Lung (tissue), 12 donors: ENCODE results near the gene HNRNPAB. TPM values are rescaled to one million over a fixed set of nuclear protein-coding genes. Genes with fewer than 3 reads are reported as not detected.

Experiments used
- ATAC-seq: fragments of 200-7000 bp; cut with Tn5 transposase; one replicate; pipeline ENCODE4 v1.9.1; 2020; ENCODE audit warnings: moderate number of reproducible peaks; ENCODE audit not compliant: insufficient read depth, low FRiP score
- DNase-seq, 3 donors: peaks; one replicate each; pipeline ENCODE4 v3.0.0-alpha.2; 2013 to 2017
- H3K27ac ChIP-seq, 2 donors: one replicate each; pipeline ENCODE4 v1.5.1; 2013; ENCODE audit warnings: mild to moderate bottlenecking in 2 of 2, moderate library complexity in 2 of 2, control low read depth in 1 of 2, inconsistent platforms in 1 of 2, low read depth in 1 of 2, low read length in 1 of 2
- H3K27me3 ChIP-seq, 3 donors: one replicate each; pipeline ENCODE4 v1.5.1; 2013; ENCODE audit warnings: low read length in 2 of 3; ENCODE audit not compliant: control insufficient read depth in 3 of 3, insufficient read depth in 3 of 3
- H3K36me3 ChIP-seq, 4 donors: one replicate each; pipeline ENCODE4 v1.5.1; 2013; ENCODE audit warnings: low read length in 4 of 4, mild to moderate bottlenecking in 1 of 4, moderate library complexity in 1 of 4; ENCODE audit not compliant: control insufficient read depth in 4 of 4, insufficient read depth in 4 of 4
- H3K4me1 ChIP-seq, 5 donors: one replicate each; pipeline ENCODE4 v1.5.1; 2013; ENCODE audit warnings: low read length in 5 of 5, mild to moderate bottlenecking in 2 of 5, moderate library complexity in 1 of 5; ENCODE audit not compliant: control insufficient read depth in 5 of 5, insufficient read depth in 5 of 5
- H3K4me3 ChIP-seq: one replicate; pipeline ENCODE4 v1.5.1; 2013; ENCODE audit warnings: mild to moderate bottlenecking, control low read depth, moderate library complexity
- H3K9ac ChIP-seq, 2 donors: one replicate each; pipeline ENCODE4 v1.5.1; 2013; ENCODE audit warnings: low read length in 2 of 2, control low read depth in 1 of 2; ENCODE audit not compliant: insufficient read depth in 1 of 2
- H3K9me3 ChIP-seq, 4 donors: one replicate each; pipeline ENCODE4 v1.5.1; 2013; ENCODE audit warnings: low read length in 3 of 4, mild to moderate bottlenecking in 1 of 4, moderate library complexity in 1 of 4; ENCODE audit not compliant: control insufficient read depth in 4 of 4, insufficient read depth in 3 of 4
- WGBS, 2 donors: extraction: QIAGEN DNeasy Blood & Tissue Kit; methylation state at CpG; one replicate each; pipeline ENCODE4 v1.1.7; 2013; 5-methylcytosine and 5-hydroxymethylcytosine counted together
- polyA plus RNA-seq, 2 donors: library from polyadenylated mRNA; stranded (reverse); fragments of 200-250 nt; gene quantifications; one replicate each; pipeline ENCODE4 v1.2.1, GENCODE V29; 2013
- total RNA-seq, 2 donors: library from RNA; depleted of rRNA in 1 of 2; stranded (reverse); fragments of >200 nt in 1 of 2; gene quantifications; one replicate each; pipeline ENCODE4 v1.2.1, GENCODE V29; 2014 to 2021
- TF ChIP-seq, protein P1 (sequence below): IDR thresholded peaks from 2 replicates; pipeline ENCODE4 v1.5.1; 2012; ENCODE audit warnings: mild to moderate bottlenecking; ENCODE audit errors: control extremely low read depth, extremely low read depth
- donor health status: control.
- donor health status: control.
- donor health status: Bipolar disorder and iron deficiency.
- donor health status: healthy.
- donor health status: DM: yes; HTN: yes; CAD: no.

HNRNPAB gene
- total and polyA plus RNA-seq, 4 donors, result 35.9 to 168 (median 131) TPM

DNA sequence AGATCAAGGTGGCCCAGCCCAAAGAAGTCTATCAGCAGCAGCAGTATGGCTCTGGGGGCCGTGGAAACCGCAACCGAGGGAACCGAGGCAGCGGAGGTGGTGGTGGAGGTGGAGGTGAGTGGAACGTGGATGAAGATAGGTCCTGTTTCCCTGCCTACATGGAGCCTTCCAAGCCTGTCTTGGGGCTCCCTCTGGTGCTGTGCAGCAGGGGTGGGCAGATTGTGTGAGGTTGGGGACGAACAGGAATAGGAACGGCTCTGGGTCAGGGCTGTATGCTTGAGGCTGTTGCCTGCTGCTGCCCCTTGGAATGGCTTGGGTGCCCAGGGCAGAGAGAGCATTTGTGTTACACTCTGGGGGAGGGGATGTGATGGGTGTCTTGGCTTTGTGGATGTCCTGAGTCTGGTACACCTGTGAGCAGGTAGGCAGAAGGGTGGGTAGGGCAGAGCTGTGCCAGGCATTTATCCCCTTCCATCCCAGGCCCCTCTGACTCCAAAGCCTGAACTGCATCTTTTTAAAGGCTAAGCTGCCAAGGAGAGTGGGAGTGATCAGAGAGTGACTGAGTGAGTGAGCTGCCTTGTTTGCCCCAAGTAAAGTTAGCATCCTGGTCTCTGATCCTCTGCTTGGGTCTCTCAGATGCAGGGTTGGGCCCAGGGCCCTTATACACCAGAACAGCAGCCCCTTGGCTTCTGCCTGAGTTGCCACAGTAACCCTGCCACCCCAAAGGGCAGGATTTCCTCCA, 5.2 kb downstream of the HNRNPAB start:
- ATAC-seq (no peak), DNase-seq (no peak)
- WGBS, 2 donors, result 87 to 89% methylated on average over 8 of the region's 8 CpGs
- H3K27ac ChIP-seq, result no peak overlapping the region
- H3K36me3 ChIP-seq, result peaks cover 23 to 73% (median 67%) of the 10 kb centered on the region in 4 donors
- H3K27me3 ChIP-seq, result no peaks in the 10 kb centered on the region
- H3K9me3 ChIP-seq, result no peaks in the 10 kb centered on the region
- TF ChIP-seq, protein P1, sequence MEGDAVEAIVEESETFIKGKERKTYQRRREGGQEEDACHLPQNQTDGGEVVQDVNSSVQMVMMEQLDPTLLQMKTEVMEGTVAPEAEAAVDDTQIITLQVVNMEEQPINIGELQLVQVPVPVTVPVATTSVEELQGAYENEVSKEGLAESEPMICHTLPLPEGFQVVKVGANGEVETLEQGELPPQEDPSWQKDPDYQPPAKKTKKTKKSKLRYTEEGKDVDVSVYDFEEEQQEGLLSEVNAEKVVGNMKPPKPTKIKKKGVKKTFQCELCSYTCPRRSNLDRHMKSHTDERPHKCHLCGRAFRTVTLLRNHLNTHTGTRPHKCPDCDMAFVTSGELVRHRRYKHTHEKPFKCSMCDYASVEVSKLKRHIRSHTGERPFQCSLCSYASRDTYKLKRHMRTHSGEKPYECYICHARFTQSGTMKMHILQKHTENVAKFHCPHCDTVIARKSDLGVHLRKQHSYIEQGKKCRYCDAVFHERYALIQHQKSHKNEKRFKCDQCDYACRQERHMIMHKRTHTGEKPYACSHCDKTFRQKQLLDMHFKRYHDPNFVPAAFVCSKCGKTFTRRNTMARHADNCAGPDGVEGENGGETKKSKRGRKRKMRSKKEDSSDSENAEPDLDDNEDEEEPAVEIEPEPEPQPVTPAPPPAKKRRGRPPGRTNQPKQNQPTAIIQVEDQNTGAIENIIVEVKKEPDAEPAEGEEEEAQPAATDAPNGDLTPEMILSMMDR, result no peak
- H3K4me1 ChIP-seq, result peaks cover 8 to 16% (median 12%) of the 10 kb centered on the region in 5 donors
- peak overlapping the region in 1 of 2 donors; percentile 0 for H3K9ac ChIP-seq
- no peak overlapping the region for H3K4me3 ChIP-seq

DNA sequence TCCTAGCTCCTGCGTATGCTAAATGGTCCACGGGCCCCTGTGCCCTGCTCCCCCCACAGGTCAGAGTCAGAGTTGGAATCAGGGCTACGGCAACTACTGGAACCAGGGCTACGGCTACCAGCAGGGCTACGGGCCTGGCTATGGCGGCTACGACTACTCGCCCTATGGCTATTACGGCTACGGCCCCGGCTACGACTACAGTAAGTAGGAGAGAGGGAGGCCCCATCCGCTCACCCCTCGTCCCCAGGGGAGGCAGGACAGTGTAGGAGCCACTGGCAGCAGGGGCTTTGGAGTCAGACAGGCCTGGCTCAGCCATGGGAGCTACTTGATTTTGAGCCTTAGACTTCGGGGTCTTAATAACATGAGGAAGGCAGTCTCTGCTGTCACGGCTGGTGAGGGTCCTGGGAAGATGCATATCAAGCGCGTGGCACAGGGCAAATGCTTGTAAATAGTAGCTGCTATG, 5.8 kb downstream of the HNRNPAB start:
- DNase-seq (no peak), ATAC-seq (no peak)
- H3K4me1 ChIP-seq, result peaks cover 8 to 16% (median 12%) of the 10 kb centered on the region in 5 donors
- 92 to 94% methylated on average over 18 of the region's 18 CpGs for WGBS, 2 donors
- no peaks in the 10 kb centered on the region for H3K9me3 ChIP-seq
- TF ChIP-seq, protein P1, result no peak
- H3K9ac ChIP-seq, result no peak overlapping the region
- no peak overlapping the region for H3K27ac ChIP-seq
- H3K36me3 ChIP-seq, result peaks cover 27 to 77% (median 73%) of the 10 kb centered on the region in 4 donors
- H3K4me3 ChIP-seq, result no peak overlapping the region
- no peaks in the 10 kb centered on the region for H3K27me3 ChIP-seq

DNA sequence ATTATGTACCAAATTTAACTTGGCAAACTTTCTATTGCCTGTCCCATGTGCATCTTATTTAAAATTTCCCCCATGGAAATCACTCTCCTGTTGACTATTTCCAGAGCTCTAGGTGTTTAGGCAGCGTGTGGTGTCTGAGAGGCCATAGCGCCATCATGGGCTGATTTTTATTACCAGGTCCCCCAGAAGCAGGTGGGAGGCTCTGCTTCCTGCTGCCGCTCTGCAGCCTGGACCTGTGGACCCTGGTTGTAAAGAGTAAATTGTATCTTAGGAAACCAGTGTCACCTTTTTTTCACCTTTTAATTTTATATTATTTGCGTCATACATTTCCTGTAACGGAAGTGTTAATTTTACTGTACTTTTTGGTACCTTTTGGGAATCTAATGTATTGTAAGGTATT, 6.4 kb downstream of the HNRNPAB start:
- TF ChIP-seq, protein P1, result no peak
- DNase-seq, result no peak
- Histone ChIP-seq H3K27ac (no peak overlapping the region), H3K4me3 (no peak overlapping the region), H3K27me3 (no peaks in the 10 kb centered on the region), H3K9me3 (no peaks in the 10 kb centered on the region), H3K9ac (no peak overlapping the region), H3K36me3 (peaks cover 30 to 83% (median 74%) of the 10 kb centered on the region in 4 donors), H3K4me1 (peaks cover 6 to 15% (median 9%) of the 10 kb centered on the region in 5 donors)
- 90 to 94% methylated on average over 5 of the region's 5 CpGs for WGBS, 2 donors
- ATAC-seq, result no peak
